ENCODE data around the gene SMIM7.

DNA sequence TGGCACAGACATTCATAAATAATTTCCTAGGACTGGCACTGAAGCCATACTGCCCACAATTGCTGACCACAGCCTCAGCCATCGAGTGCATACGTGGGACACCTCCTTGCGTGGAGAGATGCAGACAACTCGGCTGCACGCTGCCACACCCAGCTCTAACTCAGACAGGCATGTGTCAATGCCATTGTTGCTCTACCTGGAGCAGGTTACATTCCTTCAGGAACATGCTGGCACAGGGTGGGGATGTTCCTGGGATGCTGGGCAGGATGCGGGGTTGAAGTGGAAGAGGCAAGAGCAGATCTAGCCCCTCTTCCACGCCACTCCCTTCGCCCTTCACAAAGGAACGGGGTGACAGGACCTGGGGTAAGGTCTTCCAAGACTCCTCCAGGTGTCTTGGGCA is 63.5 kb downstream of the SMIM7 start:
- TF ChIP-seq CTCF (conservative IDR thresholded peaks at IDR 0.05; ENCODE audit: low read length) (no peak), EZH2phosphoT487 (IDR thresholded peaks at IDR 0.05; ENCODE audit: borderline replicate concordance) (no peak)

All from Loucy (cell line).